ENCODE results near the gene HOATZ.

Gene HOATZ

GRCh38 chr11:111549196-111549868, 34.8 kb downstream of the HOATZ start:
- DNase-seq (ENCODE audit: low spot score), result no peak

- no peak for DNase-seq (ENCODE audit: low spot score)
Observed at GRCh38 chr11:111549869-111550203, 35.3 kb downstream of the HOATZ start.

GRCh38 chr11:111550258-111550657, 35.7 kb downstream of the HOATZ start:
- no peak for DNase-seq (ENCODE audit: low spot score)

GRCh38 chr11:111554532-111554931, 40.0 kb downstream of the HOATZ start:
- no peak for DNase-seq (ENCODE audit: low spot score)

- no peak for DNase-seq (ENCODE audit: low spot score)
Observed at GRCh38 chr11:111555255-111555654, 40.7 kb downstream of the HOATZ start.

- no peak for DNase-seq (ENCODE audit: low spot score)
Observed at GRCh38 chr11:111557425-111558111, 43.0 kb downstream of the HOATZ start.

GRCh38 chr11:111559800-111560464, 45.4 kb downstream of the HOATZ start:
- no peak for DNase-seq (ENCODE audit: low spot score)

- DNase-seq (ENCODE audit: low spot score), result no peak
Observed at GRCh38 chr11:111560800-111561199, 46.2 kb downstream of the HOATZ start.

- no peak for DNase-seq (ENCODE audit: low spot score)
Observed at GRCh38 chr11:111561306-111561705, 46.7 kb downstream of the HOATZ start.

- DNase-seq (ENCODE audit: low spot score), result no peak
Observed at GRCh38 chr11:111561791-111562325, 47.3 kb downstream of the HOATZ start.

GRCh38 chr11:111562692-111563389, 48.3 kb downstream of the HOATZ start:
- DNase-seq (ENCODE audit: low spot score), result no peak

- peak; percentile 74 for DNase-seq (ENCODE audit: low spot score)
Observed at GRCh38 chr11:111565114-111565720, 50.6 kb downstream of the HOATZ start.

GRCh38 chr11:111566324-111566723, 51.7 kb downstream of the HOATZ start:
- no peak for DNase-seq (ENCODE audit: low spot score)

GRCh38 chr11:111569476-111569875, 54.9 kb downstream of the HOATZ start:
- DNase-seq (ENCODE audit: low spot score), result no peak

- DNase-seq (ENCODE audit: low spot score), result no peak
Observed at GRCh38 chr11:111570796-111571195, 56.2 kb downstream of the HOATZ start.

- no peak for DNase-seq (ENCODE audit: low spot score)
Observed at GRCh38 chr11:111571829-111572501, 57.4 kb downstream of the HOATZ start.

GRCh38 chr11:111572581-111572980, 58.0 kb downstream of the HOATZ start:
- no peak for DNase-seq (ENCODE audit: low spot score)

- no peak for DNase-seq (ENCODE audit: low spot score)
Observed at GRCh38 chr11:111573821-111574249, 59.3 kb downstream of the HOATZ start.

GRCh38 chr11:111574373-111575225, 60.0 kb downstream of the HOATZ start:
- DNase-seq (ENCODE audit: low spot score), result no peak

GRCh38 chr11:111575740-111576139, 61.2 kb downstream of the HOATZ start:
- no peak for DNase-seq (ENCODE audit: low spot score)

Data from kidney capillary endothelial cell (primary cell).